Ureter (tissue), 1 donor: ENCODE measurements around the gene RGR. TPM values are rescaled to one million over a fixed set of nuclear protein-coding genes. Genes with fewer than 3 reads are reported as not detected.
"Not testable (repeated sequence)": the region's sequence is repeated elsewhere in the genome, so short reads cannot be mapped to it uniquely, and the experiment has no call there.

Experiments
- DNase-seq: peaks from one replicate; pipeline ENCODE4 v3.0.0-alpha.2; 2020; ENCODE audit warnings: low spot score
- total RNA-seq: library from RNA; stranded (reverse); gene quantifications from one replicate; pipeline ENCODE4 v1.2.4, GENCODE V29; 2023
- donor health status: DM: yes; HTN: yes; CAD: no.

Gene RGR
- total RNA-seq, 1 donor from 2014 or later, result not detected

GRCh38 chr10:84258034-84258695 lies 13.3 kb downstream of the RGR start:
- DNase-seq, result no peak

GRCh38 chr10:84261236-84261915 lies 16.5 kb downstream of the RGR start:
- DNase-seq, result no peak

GRCh38 chr10:84262190-84262956 lies 17.5 kb downstream of the RGR start:
- no peak for DNase-seq

GRCh38 chr10:84263716-84264115 lies 18.9 kb downstream of the RGR start:
- DNase-seq, result no peak

- DNase-seq, result peak; percentile 72
These were observed 19.8 kb downstream of the RGR start for GRCh38 chr10:84264611-84265141.

GRCh38 chr10:84265418-84265817 lies 20.6 kb downstream of the RGR start:
- no peak for DNase-seq

GRCh38 chr10:84267503-84268126 lies 22.8 kb downstream of the RGR start:
- no peak for DNase-seq

- no peak for DNase-seq
These were observed 24.3 kb downstream of the RGR start for GRCh38 chr10:84269162-84269561.

GRCh38 chr10:84269773-84270172 lies 24.9 kb downstream of the RGR start:
- no peak for DNase-seq

- no peak for DNase-seq
These were observed 25.9 kb downstream of the RGR start for GRCh38 chr10:84270708-84271107.

- not testable (repeated sequence) for DNase-seq
These were observed 35.1 kb downstream of the RGR start for GRCh38 chr10:84279876-84280475.

- no peak for DNase-seq
These were observed 41.8 kb downstream of the RGR start for GRCh38 chr10:84286695-84287094.

- no peak for DNase-seq
These were observed 43.3 kb downstream of the RGR start for GRCh38 chr10:84288151-84288550.

- DNase-seq, result no peak
These were observed 44.8 kb downstream of the RGR start for GRCh38 chr10:84289521-84290200.

GRCh38 chr10:84290235-84290634 lies 45.4 kb downstream of the RGR start:
- no peak for DNase-seq

- no peak for DNase-seq
These were observed 46.5 kb downstream of the RGR start for GRCh38 chr10:84291384-84291783.

GRCh38 chr10:84292502-84292901 lies 47.6 kb downstream of the RGR start:
- no peak for DNase-seq

- DNase-seq, result no peak
These were observed 48.3 kb downstream of the RGR start for GRCh38 chr10:84293171-84293570.

GRCh38 chr10:84293574-84294016 lies 48.7 kb downstream of the RGR start:
- DNase-seq, result no peak

GRCh38 chr10:84294766-84295447 lies 50.1 kb downstream of the RGR start:
- no peak for DNase-seq
